ENCODE results near the gene FAM156A. TPM values are rescaled to one million over a fixed set of nuclear protein-coding genes. Genes with fewer than 3 reads are reported as not detected.
"Not testable (repeated sequence)": the region's sequence is repeated elsewhere in the genome, so short reads cannot be mapped to it uniquely, and the experiment has no call there.

Gene FAM156A
- total and polyA plus RNA-seq, 2 donors (not counting 3 experiments of a cell fraction or from before 2014, with no cell fraction given), result 15.3 to 16.1 TPM

DNA sequence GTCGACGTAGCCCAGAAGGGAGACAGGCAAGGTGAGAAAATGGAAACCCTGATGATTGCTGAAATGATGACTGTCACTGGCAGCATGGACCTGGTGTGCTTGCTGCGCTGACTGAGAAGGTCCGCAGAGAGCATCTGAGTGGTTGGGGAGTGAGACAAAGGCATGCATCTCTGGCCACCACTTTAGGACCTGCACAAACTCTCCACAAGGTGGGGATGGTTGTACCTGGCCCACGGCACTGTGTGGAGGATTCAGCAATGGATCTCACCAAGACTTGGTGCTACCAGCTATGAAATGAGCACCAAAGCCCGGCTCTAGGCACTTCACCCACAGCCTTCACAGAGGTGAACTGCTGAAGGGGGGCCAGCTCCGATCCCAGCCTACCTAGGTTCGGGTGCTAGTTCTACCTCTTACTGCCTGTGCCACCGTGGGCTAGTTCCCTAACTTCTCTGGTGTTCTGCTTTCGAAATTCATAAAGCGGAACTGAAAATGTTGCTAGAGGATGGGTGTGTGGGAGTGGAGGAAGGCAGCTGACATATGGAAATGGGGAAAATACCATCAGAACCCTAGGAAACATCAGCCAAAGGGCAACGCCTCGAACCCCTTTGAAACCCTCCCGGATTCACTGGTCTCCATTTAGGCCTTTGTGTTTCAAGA is 12.4 kb downstream of the FAM156A start:
- H3K9me1 ChIP-seq (replicated peaks; ENCODE audit: control insufficient read depth, extremely low read depth, insufficient read depth, low read length); H3K4me3 ChIP-seq (replicated peaks in 1 of 3; ENCODE audit: insufficient read depth in 1 of 3, low read depth in 1 of 3, low read length in 3 of 3); DNase-seq (ENCODE audit: low read depth, low spot score); H3K36me3 ChIP-seq (ENCODE audit: control insufficient read depth in 2 of 2, extremely low read depth in 1 of 2, insufficient read depth in 2 of 2, low read length in 2 of 2); H3K79me2 ChIP-seq (ENCODE audit: control insufficient read depth, insufficient read depth, low read length); H3K4me1 ChIP-seq (ENCODE audit: control insufficient read depth, extremely low read depth, insufficient read depth, low read length); dilution Hi-C loops (cut with MboI; ENCODE audit: extremely low pct_ligation_motif_present, low sequenced_read_pairs); H3K4me2 ChIP-seq (ENCODE audit: insufficient read depth, low read length); H3K27ac ChIP-seq (ENCODE audit: insufficient read depth, low read depth, low read length); BruUV-seq (replicated peaks); H3K9me3 ChIP-seq (replicated peaks; ENCODE audit: control insufficient read depth, insufficient read depth, low read length); H3K27me3 ChIP-seq (ENCODE audit: control insufficient read depth in 2 of 2, insufficient read depth in 2 of 2, low read length in 2 of 2); H4K20me1 ChIP-seq (replicated peaks; ENCODE audit: control insufficient read depth, extremely low read depth, insufficient read depth, low read length); H2AFZ ChIP-seq (ENCODE audit: low read depth, low read length); CTCF ChIA-PET; H3K9ac ChIP-seq (replicated peaks; ENCODE audit: extremely low read depth, insufficient read depth, low read length); POLR2A ChIA-PET; intact Hi-C loops (cut with micrococcal nuclease): not testable (repeated sequence)
- FAIRE-seq, result peak; percentile 28

DNA sequence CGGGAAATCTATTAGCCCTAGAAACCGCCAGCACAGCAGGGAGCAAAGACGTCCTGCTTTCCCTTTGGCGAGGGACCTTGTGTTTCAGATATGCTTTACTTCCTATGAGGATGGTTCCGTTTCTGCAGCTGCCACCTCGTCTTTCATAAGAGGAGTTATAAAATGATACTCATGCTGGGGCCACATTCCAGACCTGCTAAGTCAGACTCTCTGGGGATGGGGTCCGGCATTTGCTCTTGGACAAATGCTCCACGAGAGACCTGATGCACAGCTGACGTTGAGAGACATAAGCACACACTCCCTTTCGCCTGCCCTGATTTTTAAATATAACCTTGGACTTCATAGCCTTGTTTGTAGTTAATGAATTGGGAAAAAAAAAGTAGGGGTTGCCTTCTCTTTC is 16.6 kb downstream of the FAM156A start:
- BruUV-seq (replicated peaks); H2AFZ ChIP-seq (ENCODE audit: low read depth, low read length); H3K27me3 ChIP-seq (ENCODE audit: control insufficient read depth in 2 of 2, insufficient read depth in 2 of 2, low read length in 2 of 2); DNase-seq (ENCODE audit: low read depth, low spot score); H3K9me1 ChIP-seq (replicated peaks; ENCODE audit: control insufficient read depth, extremely low read depth, insufficient read depth, low read length); H3K4me2 ChIP-seq (ENCODE audit: insufficient read depth, low read length); dilution Hi-C loops (cut with MboI; ENCODE audit: extremely low pct_ligation_motif_present, low sequenced_read_pairs); H4K20me1 ChIP-seq (replicated peaks; ENCODE audit: control insufficient read depth, extremely low read depth, insufficient read depth, low read length); H3K79me2 ChIP-seq (ENCODE audit: control insufficient read depth, insufficient read depth, low read length); H3K4me3 ChIP-seq (replicated peaks in 1 of 3; ENCODE audit: insufficient read depth in 1 of 3, low read depth in 1 of 3, low read length in 3 of 3); FAIRE-seq; H3K9ac ChIP-seq (replicated peaks; ENCODE audit: extremely low read depth, insufficient read depth, low read length); POLR2A ChIA-PET; H3K9me3 ChIP-seq (replicated peaks; ENCODE audit: control insufficient read depth, insufficient read depth, low read length); CTCF ChIA-PET; intact Hi-C loops (cut with micrococcal nuclease); H3K27ac ChIP-seq (ENCODE audit: insufficient read depth, low read depth, low read length); H3K4me1 ChIP-seq (ENCODE audit: control insufficient read depth, extremely low read depth, insufficient read depth, low read length); H3K36me3 ChIP-seq (ENCODE audit: control insufficient read depth in 2 of 2, extremely low read depth in 1 of 2, insufficient read depth in 2 of 2, low read length in 2 of 2): not testable (repeated sequence)

DNA sequence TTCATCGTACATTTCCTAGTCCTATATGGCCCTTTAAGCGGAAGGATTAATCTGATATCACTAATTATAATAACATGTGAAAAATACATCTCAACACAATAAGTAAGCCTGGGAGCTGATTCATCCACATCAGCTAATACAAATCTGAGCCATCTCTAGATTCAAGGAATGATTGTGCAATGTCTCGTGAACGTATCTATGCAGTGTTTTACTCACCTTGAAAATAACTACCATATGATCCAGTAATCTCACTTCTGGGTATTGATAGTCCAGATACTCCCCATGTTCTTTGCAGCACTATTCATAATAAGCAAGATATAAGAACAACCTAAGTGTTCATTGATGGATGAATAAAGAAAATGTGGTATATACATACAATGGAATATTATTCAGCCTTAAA is 17.6 kb downstream of the FAM156A start:
- H3K9me3 ChIP-seq (replicated peaks; ENCODE audit: control insufficient read depth, insufficient read depth, low read length); H3K4me1 ChIP-seq (ENCODE audit: control insufficient read depth, extremely low read depth, insufficient read depth, low read length); dilution Hi-C loops (cut with MboI; ENCODE audit: extremely low pct_ligation_motif_present, low sequenced_read_pairs); POLR2A ChIA-PET; H3K9me1 ChIP-seq (replicated peaks; ENCODE audit: control insufficient read depth, extremely low read depth, insufficient read depth, low read length); BruUV-seq (replicated peaks); H3K79me2 ChIP-seq (ENCODE audit: control insufficient read depth, insufficient read depth, low read length); H3K27me3 ChIP-seq (ENCODE audit: control insufficient read depth in 2 of 2, insufficient read depth in 2 of 2, low read length in 2 of 2); H3K4me3 ChIP-seq (replicated peaks in 1 of 3; ENCODE audit: insufficient read depth in 1 of 3, low read depth in 1 of 3, low read length in 3 of 3); H3K36me3 ChIP-seq (ENCODE audit: control insufficient read depth in 2 of 2, extremely low read depth in 1 of 2, insufficient read depth in 2 of 2, low read length in 2 of 2); H4K20me1 ChIP-seq (replicated peaks; ENCODE audit: control insufficient read depth, extremely low read depth, insufficient read depth, low read length); CTCF ChIA-PET; DNase-seq (ENCODE audit: low read depth, low spot score); H2AFZ ChIP-seq (ENCODE audit: low read depth, low read length); H3K9ac ChIP-seq (replicated peaks; ENCODE audit: extremely low read depth, insufficient read depth, low read length); H3K4me2 ChIP-seq (ENCODE audit: insufficient read depth, low read length); intact Hi-C loops (cut with micrococcal nuclease); H3K27ac ChIP-seq (ENCODE audit: insufficient read depth, low read depth, low read length): not testable (repeated sequence)
- FAIRE-seq, result peak; percentile 57

DNA sequence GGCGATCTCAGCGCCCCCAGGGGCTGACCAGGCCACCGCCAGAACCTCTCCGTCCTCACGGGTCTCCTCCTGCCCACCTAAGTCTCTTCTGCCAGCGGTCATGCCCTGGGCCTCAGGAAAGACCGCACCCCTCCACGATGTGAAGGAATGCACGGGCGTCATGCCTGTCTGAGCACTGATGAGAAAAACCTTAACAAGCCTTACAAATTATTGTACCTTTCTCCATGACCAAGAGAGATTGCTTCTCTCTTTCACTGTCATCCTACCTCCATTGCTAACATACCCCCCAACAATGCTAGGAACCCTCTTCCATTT is 22.9 kb downstream of the FAM156A start:
- dilution Hi-C loops (cut with MboI; ENCODE audit: extremely low pct_ligation_motif_present, low sequenced_read_pairs); H3K4me1 ChIP-seq (ENCODE audit: control insufficient read depth, extremely low read depth, insufficient read depth, low read length); H3K27me3 ChIP-seq (ENCODE audit: control insufficient read depth in 2 of 2, insufficient read depth in 2 of 2, low read length in 2 of 2); H3K9me3 ChIP-seq (replicated peaks; ENCODE audit: control insufficient read depth, insufficient read depth, low read length); H3K36me3 ChIP-seq (ENCODE audit: control insufficient read depth in 2 of 2, extremely low read depth in 1 of 2, insufficient read depth in 2 of 2, low read length in 2 of 2); H3K79me2 ChIP-seq (ENCODE audit: control insufficient read depth, insufficient read depth, low read length); DNase-seq (ENCODE audit: low read depth, low spot score); H4K20me1 ChIP-seq (replicated peaks; ENCODE audit: control insufficient read depth, extremely low read depth, insufficient read depth, low read length); intact Hi-C loops (cut with micrococcal nuclease); H3K9me1 ChIP-seq (replicated peaks; ENCODE audit: control insufficient read depth, extremely low read depth, insufficient read depth, low read length): not testable (repeated sequence)
- TSS peak; percentile 99 for BruUV-seq (replicated peaks)
- FAIRE-seq, result peak; percentile 33
- peak overlapping the region; percentile 94 for H3K27ac ChIP-seq (ENCODE audit: insufficient read depth, low read depth, low read length)
- peak overlapping the region; percentile 17 for H2AFZ ChIP-seq (ENCODE audit: low read depth, low read length)
- H3K4me3 ChIP-seq (replicated peaks in 1 of 3; ENCODE audit: insufficient read depth in 1 of 3, low read depth in 1 of 3, low read length in 3 of 3), result peak overlapping the region in 2 of 3 experiments; percentile 71 to 90
- H3K4me2 ChIP-seq (ENCODE audit: insufficient read depth, low read length), result peak overlapping the region; percentile 26
- CTCF ChIA-PET, result interaction anchor here (0.7 kb wide), 1 partner anchor 54 kb away, joined by 3 read pairs; no protein-coding TSS in a partner anchor
- POLR2A ChIA-PET, result interaction anchor here (0.9 kb wide), 1 partner anchor 15 kb away, joined by 3 read pairs; no protein-coding TSS in a partner anchor
- peak overlapping the region; percentile 94 for H3K9ac ChIP-seq (replicated peaks; ENCODE audit: extremely low read depth, insufficient read depth, low read length)
